ENCODE results near the gene BICRAL.
A peak's percentile ranks its signal among the peaks of the same experiment; 100 is the strongest.

DNA sequence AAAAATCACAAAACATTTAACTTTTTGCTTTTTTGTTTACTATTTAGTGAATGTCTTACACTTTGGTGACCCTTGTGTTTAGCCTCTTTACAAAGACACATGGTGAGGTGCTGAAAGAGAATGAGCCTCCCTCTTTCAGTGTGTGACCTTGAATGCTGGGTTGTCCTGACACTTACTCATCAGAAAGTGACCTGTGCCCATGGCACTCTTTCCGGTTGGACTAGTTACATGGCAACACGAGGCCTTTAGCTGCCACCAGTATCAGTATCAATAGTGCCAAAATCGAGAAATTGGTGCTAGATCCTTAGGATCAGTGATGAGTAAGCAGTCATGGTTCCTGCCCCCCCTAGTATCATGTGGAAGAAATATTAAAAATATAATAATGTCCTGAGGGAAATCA, 95.8 kb downstream of the BICRAL start:
- TF ChIP-seq FOXA1 (IDR thresholded peaks at IDR 0.05) = no peak
- TF ChIP-seq, protein P1, sequence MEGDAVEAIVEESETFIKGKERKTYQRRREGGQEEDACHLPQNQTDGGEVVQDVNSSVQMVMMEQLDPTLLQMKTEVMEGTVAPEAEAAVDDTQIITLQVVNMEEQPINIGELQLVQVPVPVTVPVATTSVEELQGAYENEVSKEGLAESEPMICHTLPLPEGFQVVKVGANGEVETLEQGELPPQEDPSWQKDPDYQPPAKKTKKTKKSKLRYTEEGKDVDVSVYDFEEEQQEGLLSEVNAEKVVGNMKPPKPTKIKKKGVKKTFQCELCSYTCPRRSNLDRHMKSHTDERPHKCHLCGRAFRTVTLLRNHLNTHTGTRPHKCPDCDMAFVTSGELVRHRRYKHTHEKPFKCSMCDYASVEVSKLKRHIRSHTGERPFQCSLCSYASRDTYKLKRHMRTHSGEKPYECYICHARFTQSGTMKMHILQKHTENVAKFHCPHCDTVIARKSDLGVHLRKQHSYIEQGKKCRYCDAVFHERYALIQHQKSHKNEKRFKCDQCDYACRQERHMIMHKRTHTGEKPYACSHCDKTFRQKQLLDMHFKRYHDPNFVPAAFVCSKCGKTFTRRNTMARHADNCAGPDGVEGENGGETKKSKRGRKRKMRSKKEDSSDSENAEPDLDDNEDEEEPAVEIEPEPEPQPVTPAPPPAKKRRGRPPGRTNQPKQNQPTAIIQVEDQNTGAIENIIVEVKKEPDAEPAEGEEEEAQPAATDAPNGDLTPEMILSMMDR (IDR thresholded peaks at IDR 0.05; ENCODE audit: low read depth, low read length, missing input control) = no peak
- TF ChIP-seq, protein P2, sequence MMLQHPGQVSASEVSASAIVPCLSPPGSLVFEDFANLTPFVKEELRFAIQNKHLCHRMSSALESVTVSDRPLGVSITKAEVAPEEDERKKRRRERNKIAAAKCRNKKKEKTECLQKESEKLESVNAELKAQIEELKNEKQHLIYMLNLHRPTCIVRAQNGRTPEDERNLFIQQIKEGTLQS (IDR thresholded peaks at IDR 0.05) = no peak
- TF ChIP-seq YY1 (IDR thresholded peaks at IDR 0.05) = peak; percentile 29
- TF ChIP-seq, protein P3, sequence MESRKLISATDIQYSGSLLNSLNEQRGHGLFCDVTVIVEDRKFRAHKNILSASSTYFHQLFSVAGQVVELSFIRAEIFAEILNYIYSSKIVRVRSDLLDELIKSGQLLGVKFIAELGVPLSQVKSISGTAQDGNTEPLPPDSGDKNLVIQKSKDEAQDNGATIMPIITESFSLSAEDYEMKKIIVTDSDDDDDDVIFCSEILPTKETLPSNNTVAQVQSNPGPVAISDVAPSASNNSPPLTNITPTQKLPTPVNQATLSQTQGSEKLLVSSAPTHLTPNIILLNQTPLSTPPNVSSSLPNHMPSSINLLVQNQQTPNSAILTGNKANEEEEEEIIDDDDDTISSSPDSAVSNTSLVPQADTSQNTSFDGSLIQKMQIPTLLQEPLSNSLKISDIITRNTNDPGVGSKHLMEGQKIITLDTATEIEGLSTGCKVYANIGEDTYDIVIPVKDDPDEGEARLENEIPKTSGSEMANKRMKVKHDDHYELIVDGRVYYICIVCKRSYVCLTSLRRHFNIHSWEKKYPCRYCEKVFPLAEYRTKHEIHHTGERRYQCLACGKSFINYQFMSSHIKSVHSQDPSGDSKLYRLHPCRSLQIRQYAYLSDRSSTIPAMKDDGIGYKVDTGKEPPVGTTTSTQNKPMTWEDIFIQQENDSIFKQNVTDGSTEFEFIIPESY (IDR thresholded peaks at IDR 0.05) = no peak
- TF ChIP-seq JUND (IDR thresholded peaks at IDR 0.05) = no peak
